Esophagus muscularis mucosa (tissue), 4 donors: ENCODE results near the gene TPD52L1. TPM values are rescaled to one million over a fixed set of nuclear protein-coding genes. Genes with fewer than 3 reads are reported as not detected.

Experiments used
- DNase-seq: peaks from one replicate; pipeline ENCODE4 v3.0.0-alpha.2; 2017; ENCODE audit errors: extremely low spot score
- H3K27ac ChIP-seq, 4 donors: fragments of 200-600 bp; sonication (generic); replicated peaks in 1 of 4; 1 replicate in 3 of 4; 2 replicates in 1 of 4; pipeline ENCODE4 v1.5.1; 2016 to 2019; ENCODE audit warnings: mild to moderate bottlenecking in 1 of 4
- H3K27me3 ChIP-seq, 4 donors: fragments of 200-600 bp; sonication (generic); one replicate each; pipeline versions ENCODE4 v1.5.1 to v1.6.0; 2016 to 2019
- H3K36me3 ChIP-seq, 4 donors: fragments of 200-600 bp; sonication (generic); one replicate each; pipeline ENCODE4 v1.5.1; 2016 to 2019
- H3K4me1 ChIP-seq, 4 donors: fragments of 200-600 bp; sonication (generic); one replicate each; pipeline ENCODE4 v1.5.1; 2016 to 2019
- H3K4me3 ChIP-seq, 4 donors: fragments of 200-600 bp; sonication (generic); 1 replicate in 2 of 4; 2 replicates in 2 of 4; pipeline ENCODE4 v1.5.1; 2016 to 2019; ENCODE audit warnings: mild to moderate bottlenecking in 4 of 4, moderate library complexity in 1 of 4
- H3K9me3 ChIP-seq, 4 donors: fragments of 200-600 bp; sonication (generic); 1 replicate in 3 of 4; 2 replicates in 1 of 4; pipeline ENCODE4 v1.5.1; 2016 to 2019
- EP300 ChIP-seq: sonication (generic); formaldehyde crosslinking; IDR thresholded peaks from one replicate; pipeline ENCODE4 v1.6.1; 2017; ENCODE audit warnings: antibody characterized with exemption
- POLR2A ChIP-seq: fragments of 450-650 bp; IDR thresholded peaks from one replicate; pipeline ENCODE4 v1.6.1; 2017; ENCODE audit warnings: antibody characterized with exemption, moderate library complexity, mild to moderate bottlenecking, low read depth
- POLR2AphosphoS5 ChIP-seq, 2 donors: sonication (generic); formaldehyde crosslinking; IDR thresholded peaks; one replicate each; pipeline ENCODE4 v1.6.1; 2017; ENCODE audit warnings: antibody characterized with exemption in 2 of 2
- WGBS: methylation state at CpG from one replicate; pipeline ENCODE4 v1.1.5; 2018; 5-methylcytosine and 5-hydroxymethylcytosine counted together
- intact Hi-C: fragments of 100-400 bp; cut with DNase I; formaldehyde crosslinking; loops from one replicate; pipeline ENCODE4 v1.15.1; 2023
- total RNA-seq, 4 donors: library from RNA; depleted of rRNA; stranded (reverse); fragments of >200 nt; gene quantifications; one replicate each; pipeline versions ENCODE4 v1.1.0 to v1.2.1, GENCODE V29; 2016
- TF ChIP-seq, protein P1 (sequence below), 3 experiments: fragments of 200-600 bp in 2 of 3; fragments of 450-650 bp in 1 of 3; sonication (generic) in 2 of 3; IDR thresholded peaks; one replicate each; pipeline ENCODE4 v1.5.1; 2017 to 2019; ENCODE audit warnings: antibody characterized with exemption in 3 of 3, mild to moderate bottlenecking in 2 of 3, moderate library complexity in 1 of 3

TPD52L1 gene
- total RNA-seq, 4 donors from 2014 or later: 18.7 to 46.4 (median 31.1) TPM

DNA sequence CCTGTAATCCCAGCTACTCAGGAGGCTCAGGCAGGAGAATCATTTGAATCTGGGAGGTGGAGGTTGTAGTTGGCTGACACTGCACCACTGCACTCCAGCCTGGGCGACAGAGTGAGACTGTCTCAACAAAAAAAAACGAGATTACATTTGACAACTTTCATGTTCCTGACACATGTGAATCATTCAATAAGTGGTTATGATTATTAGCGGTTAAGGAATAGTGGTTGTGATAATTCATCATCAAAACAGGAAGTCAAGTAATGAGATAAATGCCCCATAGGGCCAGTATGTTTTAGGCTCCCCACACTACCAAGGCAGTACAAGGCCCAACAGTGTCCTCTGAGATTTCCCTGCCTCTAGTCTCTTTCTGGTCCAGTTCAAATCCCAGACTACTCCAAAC is 145.7 kb downstream of the TPD52L1 start:
- intact Hi-C loops: no loop called here
- TF ChIP-seq, protein P1, sequence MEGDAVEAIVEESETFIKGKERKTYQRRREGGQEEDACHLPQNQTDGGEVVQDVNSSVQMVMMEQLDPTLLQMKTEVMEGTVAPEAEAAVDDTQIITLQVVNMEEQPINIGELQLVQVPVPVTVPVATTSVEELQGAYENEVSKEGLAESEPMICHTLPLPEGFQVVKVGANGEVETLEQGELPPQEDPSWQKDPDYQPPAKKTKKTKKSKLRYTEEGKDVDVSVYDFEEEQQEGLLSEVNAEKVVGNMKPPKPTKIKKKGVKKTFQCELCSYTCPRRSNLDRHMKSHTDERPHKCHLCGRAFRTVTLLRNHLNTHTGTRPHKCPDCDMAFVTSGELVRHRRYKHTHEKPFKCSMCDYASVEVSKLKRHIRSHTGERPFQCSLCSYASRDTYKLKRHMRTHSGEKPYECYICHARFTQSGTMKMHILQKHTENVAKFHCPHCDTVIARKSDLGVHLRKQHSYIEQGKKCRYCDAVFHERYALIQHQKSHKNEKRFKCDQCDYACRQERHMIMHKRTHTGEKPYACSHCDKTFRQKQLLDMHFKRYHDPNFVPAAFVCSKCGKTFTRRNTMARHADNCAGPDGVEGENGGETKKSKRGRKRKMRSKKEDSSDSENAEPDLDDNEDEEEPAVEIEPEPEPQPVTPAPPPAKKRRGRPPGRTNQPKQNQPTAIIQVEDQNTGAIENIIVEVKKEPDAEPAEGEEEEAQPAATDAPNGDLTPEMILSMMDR (IDR thresholded peaks at IDR 0.05): no peak
- TF ChIP-seq EP300: no peak
- no peak for TF ChIP-seq POLR2AphosphoS5 (IDR thresholded peaks at IDR 0.05)
- TF ChIP-seq POLR2A: no peak

DNA sequence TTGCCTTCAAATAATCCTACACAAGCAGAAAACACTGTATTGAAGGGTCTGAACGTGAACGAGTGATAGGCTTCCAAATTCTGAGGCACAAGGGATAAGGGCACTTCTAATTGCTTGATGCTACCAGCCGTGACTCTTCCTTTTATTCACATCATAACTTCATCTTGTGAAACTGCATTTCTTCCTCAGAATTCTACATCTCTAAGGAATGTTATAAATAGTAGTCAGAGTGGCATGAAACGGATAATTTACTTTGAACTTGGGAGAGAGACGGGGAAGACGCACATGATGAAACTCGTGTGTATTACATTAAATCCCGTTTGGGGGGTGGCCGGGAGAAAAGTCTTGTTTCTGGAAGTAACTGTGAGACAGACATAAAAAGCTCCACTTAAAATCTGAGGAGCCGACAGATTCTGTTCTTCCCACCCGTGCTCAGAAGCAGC is 147.4 kb downstream of the TPD52L1 start:
- Histone ChIP-seq H3K4me3 (peak overlapping the region; percentile 66 to 93 (median 86)), H3K27ac (peak overlapping the region; percentile 90 to 96 (median 94)), H3K36me3 (peaks cover 0 to 38% (median 24%) of the 10 kb centered on the region in 4 donors), H3K9me3 (no peaks in the 10 kb centered on the region), H3K4me1 (peaks cover 16 to 33% (median 22%) of the 10 kb centered on the region in 4 donors), H3K27me3 (no peaks in the 10 kb centered on the region)
- DNase-seq: no peak
- WGBS: 3% methylated on average over 9 of the region's 11 CpGs
- TF ChIP-seq POLR2A (no peak), POLR2AphosphoS5 (IDR thresholded peaks at IDR 0.05) (no peak), EP300 (no peak)
- TF ChIP-seq, protein P1 (IDR thresholded peaks at IDR 0.05): no peak
- intact Hi-C loops: loop anchor here (10.0 kb wide), 1 partner anchor 654 kb away; the partner anchor contains the start of gene HINT3

More for the DNA sequence above, 145.7 kb downstream of the TPD52L1 start:
- Histone ChIP-seq H3K4me3 (no peak overlapping the region), H3K4me1 (peaks cover 32 to 50% (median 38%) of the 10 kb centered on the region in 4 donors), H3K27ac (no peak overlapping the region), H3K27me3 (no peaks in the 10 kb centered on the region), H3K36me3 (peaks cover 0 to 47% (median 28%) of the 10 kb centered on the region in 4 donors), H3K9me3 (no peaks in the 10 kb centered on the region)
- WGBS: 95% methylated on average over 3 of the region's 3 CpGs
- DNase-seq: no peak

DNA sequence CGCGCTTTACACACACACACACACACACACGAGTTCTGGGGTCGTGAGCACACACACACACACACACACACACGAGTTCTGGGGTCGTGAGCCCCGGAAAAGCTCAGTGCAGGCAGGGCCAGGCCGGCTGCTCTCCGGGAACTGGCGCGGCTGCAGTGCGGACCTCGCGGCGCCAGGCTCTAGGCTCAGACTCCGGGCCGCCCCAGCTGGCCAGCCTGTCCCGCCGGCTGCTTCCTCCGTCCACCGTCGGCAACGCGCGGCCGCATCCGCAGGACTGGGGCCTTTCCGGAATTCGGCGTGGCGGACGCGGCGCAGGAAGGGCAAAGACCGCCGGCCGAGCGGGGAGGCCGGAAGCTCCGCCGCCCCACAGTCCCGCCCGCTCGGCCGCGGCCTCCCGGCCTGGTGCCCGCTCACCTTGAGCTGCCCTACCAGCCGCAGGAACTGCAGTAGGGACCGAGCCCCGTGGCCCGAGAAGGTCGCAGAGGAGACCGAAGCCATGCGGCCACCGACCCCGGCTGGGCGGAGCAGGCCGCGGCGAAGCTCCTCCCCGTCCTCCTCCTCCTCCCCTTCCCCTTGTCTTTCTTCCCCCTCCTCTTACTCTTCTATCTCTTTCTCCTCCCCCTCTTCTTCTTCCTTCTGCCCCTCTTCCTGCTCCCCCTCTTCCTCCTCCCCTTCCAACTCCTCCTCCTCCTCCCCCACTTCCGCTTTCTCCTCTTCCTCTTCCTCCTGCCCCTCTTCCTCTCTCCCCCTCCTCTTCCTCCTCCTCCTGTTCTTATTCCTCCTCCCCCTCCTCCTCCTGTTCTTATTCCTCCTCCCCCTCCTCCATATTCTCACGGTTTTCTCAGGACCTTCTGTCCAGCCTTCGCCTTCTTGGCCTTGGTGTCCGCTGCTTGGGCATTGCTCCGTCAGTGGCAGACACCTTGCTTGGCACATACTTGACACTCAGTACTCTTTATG is 148.1 kb downstream of the TPD52L1 start, which contains the start of gene HDDC2:
Gene HDDC2, minus strand, starts transcription at position 533 of the 957 bp plus-strand sequence. Its CDS starts 35 bp downstream, at position 498.
- intact Hi-C loops: loop anchor here (10.0 kb wide), 1 partner anchor 653 kb away; the partner anchor contains the start of gene HINT3
- 17% methylated on average over 19 of the region's 67 CpGs for WGBS
- Histone ChIP-seq H3K27me3 (no peaks in the 10 kb centered on the region), H3K4me3 (peak within 1 kb of the TSS; percentile 66 to 93 (median 86)), H3K36me3 (peaks cover 0 to 31% (median 17%) of the 10 kb centered on the region in 4 donors), H3K4me1 (peaks cover 16 to 26% (median 22%) of the 10 kb centered on the region in 4 donors), H3K9me3 (no peaks in the 10 kb centered on the region), H3K27ac (peak within 1 kb of the TSS; percentile 90 to 96 (median 94))
- peak; percentile 93 for DNase-seq
- TF ChIP-seq POLR2A (no peak), POLR2AphosphoS5 (IDR thresholded peaks at IDR 0.05) (peak; percentile 55 to 63)

DNA sequence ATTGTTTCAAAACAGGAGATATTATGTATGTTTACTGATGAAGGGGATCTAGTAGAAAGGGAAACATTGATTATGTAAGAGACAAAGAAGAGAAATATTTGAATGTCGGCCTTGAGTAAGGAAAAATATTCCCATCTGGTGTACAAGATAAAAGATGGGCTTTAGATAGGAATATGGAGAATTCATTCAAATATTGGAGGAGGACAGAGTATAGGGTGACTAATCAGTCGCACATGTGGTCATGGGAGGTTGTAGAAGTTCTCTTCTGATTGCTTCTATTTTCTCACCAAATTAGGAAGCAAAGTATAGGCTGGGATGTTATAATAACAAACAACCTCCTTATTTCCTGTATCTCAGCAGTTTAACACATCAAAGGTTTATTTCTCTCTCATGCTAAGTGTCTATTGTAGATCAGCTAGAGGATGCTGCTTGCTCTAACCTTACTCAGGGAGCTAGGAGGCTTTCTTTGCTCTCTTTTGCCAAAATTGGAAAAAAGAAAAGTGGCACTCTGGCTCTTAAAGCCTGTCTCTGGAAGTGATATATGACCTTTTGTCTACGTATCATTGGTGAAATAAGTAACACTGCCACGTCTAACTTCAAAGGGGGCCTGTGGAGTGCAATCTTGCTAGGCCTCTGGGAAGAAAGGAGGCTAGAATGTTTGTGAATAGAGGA is 149.4 kb downstream of the TPD52L1 start:
- H3K4me1 ChIP-seq: peaks cover 16 to 26% (median 20%) of the 10 kb centered on the region in 4 donors
- H3K27ac ChIP-seq: no peak overlapping the region
- no peaks in the 10 kb centered on the region for H3K27me3 ChIP-seq
- DNase-seq: no peak
- 84% methylated on average over 4 of the region's 4 CpGs for WGBS
- no peak for TF ChIP-seq POLR2A
- no peak for TF ChIP-seq POLR2AphosphoS5 (IDR thresholded peaks at IDR 0.05)
- TF ChIP-seq, protein P1 (IDR thresholded peaks at IDR 0.05): no peak
- no peak for TF ChIP-seq EP300
- H3K4me3 ChIP-seq: no peak overlapping the region
- no peaks in the 10 kb centered on the region for H3K9me3 ChIP-seq
- intact Hi-C loops: loop anchor here (10.0 kb wide), 1 partner anchor 652 kb away; the partner anchor contains the start of gene HINT3
- peaks cover 0 to 18% (median 8%) of the 10 kb centered on the region in 4 donors for H3K36me3 ChIP-seq
